GM21390 (cell line): ENCODE data around the gene MMP25.

Source experiments
- ATAC-seq: cut with Tn5 transposase; IDR thresholded peaks from one replicate; pipeline ENCODE4 v1.9.1; 2021; ENCODE audit not compliant: unreplicated experiment

Gene MMP25, protein sequence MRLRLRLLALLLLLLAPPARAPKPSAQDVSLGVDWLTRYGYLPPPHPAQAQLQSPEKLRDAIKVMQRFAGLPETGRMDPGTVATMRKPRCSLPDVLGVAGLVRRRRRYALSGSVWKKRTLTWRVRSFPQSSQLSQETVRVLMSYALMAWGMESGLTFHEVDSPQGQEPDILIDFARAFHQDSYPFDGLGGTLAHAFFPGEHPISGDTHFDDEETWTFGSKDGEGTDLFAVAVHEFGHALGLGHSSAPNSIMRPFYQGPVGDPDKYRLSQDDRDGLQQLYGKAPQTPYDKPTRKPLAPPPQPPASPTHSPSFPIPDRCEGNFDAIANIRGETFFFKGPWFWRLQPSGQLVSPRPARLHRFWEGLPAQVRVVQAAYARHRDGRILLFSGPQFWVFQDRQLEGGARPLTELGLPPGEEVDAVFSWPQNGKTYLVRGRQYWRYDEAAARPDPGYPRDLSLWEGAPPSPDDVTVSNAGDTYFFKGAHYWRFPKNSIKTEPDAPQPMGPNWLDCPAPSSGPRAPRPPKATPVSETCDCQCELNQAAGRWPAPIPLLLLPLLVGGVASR

DNA sequence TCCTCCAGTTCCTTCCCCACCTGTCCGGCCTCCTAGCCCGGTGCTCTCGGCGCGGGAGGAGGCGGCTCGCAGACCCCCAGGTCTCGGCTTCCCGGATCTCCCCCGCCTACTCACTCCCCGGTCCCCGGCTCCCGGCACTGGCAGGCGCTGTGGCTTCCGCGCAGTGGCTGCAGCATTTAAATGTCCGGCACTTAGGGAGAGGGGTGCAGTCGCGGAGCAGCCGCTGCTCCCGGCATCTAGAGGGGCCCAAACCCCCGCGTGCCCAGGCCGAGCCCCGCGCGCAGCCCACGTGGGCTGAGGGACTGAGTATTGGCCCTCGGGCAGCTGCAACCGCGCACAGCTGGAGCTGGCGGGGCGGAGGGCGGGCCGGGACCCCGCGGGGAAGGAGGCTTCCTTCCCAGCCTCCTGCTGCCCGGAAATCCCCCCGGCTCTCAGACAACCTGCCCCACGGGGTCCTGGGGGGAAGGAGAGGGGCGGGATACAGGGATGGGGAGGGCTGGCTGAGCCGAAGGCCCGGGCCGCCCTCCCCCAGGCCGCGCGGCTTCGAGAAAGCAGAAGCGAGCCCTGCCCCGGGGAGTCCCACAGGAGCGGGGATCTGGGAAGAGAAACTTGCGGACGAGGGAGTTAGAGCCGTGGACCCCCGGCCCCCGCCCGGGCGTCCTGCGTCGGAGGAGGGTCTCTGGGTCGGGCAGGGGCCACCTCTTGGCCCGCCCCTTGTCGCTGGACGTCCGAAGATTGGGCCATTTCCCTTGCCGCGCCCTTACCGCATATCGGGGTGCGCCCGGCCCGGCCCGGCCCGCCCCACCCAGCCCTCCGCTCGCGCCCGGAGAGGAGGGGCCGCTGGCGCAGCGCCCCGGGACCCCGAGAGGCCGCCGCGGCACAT, at the start of gene MMP25:
Gene MMP25, plus strand, starts transcription at position 804 of the 883 bp plus-strand sequence. CDS start 357 bp downstream, outside the sequence.
- ATAC-seq, result no peak

DNA sequence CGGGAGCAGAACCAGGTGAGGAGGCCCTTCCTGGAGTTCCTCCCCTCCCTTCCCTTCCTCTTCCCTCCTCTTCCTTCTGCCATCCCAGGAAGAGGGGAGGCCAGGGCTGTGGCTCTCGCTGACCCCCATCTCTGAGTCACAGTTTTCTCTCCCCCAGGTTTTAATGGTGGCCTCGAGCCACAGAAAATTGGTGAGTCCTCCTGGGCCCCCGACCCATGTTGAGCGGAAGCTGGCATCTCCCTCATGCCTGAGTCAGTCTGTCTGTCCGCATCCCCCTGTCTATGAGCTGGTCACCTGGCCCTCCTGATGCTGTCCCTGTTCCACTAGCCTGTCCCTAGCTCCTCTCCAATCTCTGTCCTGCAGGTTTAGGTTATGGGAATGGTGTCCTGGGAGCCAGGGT, 46.4 kb upstream of the MMP25 start:
- ATAC-seq, result no peak

DNA sequence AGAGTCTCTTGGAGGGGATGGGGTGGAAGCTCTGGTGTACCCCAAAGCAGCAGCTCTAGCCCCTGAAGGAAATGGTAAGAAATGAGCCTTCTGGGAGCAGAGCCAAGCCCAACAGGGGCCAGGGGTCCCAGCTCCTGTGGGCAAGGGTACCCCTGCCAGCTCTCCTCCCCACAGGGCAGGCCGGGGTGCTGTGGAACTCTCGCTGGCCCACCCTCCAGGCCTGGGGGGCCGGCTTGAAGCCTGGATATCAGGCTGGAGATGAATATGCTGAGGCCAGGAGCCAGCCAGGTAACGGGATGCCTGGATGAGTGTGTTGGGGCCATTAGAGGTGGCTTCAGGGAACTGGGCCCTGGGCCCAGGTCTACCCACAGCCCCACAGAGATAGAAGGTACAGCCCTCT, 45.8 kb upstream of the MMP25 start:
- no peak for ATAC-seq

DNA sequence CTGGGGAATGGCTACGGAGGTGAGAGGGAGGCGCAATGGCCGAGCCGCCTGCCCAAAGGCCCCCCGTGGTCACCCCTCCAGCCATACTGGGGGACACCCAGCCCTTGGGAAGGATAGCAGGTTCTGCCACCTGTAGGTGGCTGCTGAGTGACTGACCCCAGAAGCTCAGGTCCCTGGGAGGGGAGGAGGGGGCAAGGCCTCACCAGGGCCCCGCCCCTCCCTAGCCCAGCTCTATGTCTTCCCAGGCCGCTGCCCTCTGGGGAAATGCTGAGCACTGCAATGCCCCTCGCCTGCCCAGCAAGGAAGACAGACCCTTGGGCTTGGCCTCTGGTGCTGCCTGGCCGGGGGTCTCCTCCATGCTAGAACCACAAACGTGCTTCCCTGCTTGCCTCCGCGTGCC, 45.0 kb upstream of the MMP25 start:
- no peak for ATAC-seq

DNA sequence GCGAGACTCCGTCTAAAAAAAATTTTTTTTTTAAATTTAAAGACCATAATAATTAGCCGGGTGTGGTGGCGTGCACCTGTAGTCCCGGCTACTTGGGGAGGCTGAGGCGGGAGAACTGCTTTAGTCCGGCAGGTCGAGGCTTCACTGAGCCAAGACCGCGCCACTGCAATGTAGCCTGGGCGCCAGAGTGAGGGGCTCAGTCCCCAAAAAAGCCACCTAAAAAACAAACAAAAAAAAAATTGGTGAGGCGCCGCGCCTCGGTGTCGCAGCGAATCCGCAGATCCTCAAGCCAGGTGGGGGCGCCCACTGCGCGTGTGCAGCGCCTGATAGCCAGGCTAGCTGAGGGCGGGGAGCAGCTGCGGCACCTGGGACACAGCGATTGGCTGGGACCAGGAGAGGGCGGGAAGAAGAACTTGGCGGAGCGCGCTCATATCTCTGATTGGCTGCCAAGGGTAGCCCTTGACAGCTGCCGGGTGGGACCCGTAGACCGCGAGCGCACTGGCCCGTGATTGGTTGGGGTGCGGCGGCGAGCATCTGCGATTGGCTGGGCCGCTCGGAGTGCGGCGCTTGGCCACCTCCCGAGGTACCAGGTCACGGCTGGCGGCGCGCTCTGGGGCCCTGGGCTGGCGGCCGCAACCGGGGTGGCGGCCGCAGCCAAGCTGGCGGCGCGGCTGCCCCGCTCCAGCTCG, 42.6 kb upstream of the MMP25 start:
- ATAC-seq, result peak; percentile 87

DNA sequence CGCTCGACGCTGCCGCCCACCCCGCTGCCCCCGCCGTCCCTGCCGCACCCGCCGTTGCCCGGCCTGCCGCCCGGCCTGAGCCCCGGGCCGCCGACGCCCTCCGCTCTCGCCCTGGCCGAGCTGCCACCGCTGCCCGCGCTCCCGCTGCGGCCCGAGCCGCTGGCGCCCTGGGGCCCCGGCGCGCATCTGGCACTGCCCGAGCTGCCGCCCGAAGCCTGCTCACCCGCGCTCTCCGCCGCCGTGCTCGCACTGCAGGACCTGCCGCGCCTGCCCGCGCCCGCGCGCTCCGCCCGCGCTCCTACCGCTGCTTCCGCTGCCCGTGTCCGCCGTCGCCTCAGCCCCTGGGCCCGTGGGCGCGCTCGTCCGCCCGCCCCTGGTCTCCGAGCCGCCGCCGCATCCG, 42.0 kb upstream of the MMP25 start:
- ATAC-seq, result no peak

DNA sequence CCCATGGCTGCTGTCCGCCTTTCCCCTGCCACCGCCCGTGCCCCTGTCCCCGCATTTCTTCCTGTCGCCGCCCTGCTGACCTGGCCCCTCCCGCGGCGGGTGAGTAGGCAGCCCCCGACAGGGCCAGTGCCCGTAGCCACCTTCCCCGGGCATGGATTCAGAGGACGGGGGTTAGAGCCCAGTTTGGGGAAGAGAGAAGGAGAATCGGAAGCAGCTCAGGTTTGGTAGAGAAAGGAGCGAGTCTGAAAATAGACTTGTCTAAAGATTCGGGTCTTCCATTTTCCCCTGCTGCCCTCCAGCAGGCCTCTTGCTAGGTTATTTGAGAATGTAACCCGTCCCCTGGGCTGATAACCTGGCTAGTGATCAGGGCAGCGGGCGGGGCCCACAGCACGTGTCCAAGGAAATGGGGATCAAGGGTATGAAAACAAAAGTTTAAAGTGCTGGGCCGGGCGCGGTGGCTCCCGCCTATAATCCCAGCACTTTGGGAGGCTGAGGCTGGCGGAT, 41.5 kb upstream of the MMP25 start:
- ATAC-seq, result no peak

DNA sequence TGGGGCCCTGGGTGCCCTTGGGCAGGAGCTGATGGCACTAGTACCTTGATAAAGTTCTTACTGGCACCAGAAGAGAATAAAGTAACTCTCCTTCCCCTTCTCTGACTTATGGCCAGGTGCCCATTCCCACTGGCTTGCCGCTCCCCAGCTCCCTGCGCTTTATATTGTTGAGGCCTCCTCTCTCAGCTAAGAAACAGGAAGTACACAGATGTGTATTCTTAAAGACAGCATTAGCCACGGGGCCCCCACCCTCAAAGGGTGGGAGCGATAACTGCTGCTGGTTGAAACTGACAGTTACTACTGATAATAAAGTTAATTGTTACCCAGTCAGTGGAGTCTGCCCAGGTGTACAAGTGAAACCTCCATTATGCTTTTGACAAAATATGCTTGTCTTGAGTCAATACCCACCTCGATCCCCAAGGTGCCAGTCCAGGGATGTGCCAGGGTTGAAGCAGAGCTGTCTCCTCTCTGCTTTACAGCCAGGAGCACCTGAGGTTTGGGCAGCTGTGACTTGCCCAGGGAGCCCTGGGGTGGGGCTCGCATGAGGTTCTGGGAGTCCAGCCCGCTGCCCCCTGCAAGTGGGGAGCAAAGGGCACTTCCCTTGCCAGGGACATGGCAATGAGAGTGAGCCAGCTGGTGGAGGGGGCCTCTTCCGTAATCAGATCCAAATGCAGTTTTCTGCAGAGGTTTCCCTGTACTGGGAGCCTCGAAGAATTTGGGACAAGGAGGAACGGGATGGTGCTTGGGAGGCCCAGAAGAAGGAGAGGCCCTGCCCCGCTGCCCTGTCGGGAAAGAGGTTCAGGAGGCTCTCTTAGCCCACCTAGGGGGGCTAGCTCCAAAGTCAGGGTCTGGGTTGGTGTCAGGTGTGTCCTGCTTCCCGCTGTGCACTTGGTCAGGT, 39.1 kb upstream of the MMP25 start:
- no peak for ATAC-seq

DNA sequence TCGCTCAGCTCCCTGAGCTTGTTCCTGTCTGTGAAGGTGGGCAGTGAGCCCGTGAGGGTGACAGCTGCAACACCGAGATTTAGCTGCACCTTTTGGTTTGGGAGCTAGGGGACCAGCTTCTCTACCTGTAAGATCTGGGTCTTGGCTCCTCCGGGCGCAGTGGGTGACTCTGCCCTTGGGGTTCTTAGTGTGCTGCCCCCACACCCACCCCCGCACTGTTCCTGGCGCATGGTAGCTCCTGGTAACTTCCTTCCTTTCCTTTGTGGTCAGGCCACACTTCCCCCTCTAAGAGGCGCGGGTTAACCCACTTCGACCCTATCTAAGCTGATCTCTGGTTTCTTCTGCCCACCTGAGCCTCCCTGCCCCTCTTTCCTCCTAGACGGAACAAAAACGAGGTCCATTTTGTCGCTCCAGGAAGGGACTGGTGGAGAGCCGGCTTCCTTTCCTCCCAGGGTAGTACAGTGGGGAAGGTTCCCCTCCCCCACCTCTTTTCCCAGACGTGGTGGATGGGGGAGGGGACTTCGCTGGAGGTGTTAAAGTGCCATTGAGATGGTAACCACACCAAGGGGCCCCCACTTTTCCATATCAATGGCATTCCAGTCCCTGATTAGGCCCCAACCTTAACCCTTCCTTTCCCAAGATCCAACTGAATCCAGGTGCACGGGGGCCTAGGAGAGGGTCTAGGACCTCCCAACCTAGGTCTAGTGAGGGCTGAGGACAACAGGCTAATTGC, 38.2 kb upstream of the MMP25 start:
- ATAC-seq, result no peak

DNA sequence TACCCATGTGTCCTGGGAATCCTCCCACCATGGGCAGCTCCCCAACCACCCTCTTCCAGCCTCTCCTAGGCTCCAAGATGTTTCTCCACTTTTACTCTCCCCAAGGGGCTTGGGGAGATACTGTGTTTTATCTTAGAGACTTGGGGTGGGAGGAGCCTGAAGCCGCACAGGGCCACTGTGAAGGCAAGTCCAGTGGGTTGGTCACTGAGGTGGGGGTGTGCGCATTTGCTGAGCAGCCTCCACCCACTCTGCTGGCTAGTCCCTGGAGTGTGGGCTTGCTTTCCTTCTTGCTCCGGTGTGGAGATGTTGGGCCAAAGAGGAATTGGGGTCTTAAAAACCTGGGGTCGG, 37.7 kb upstream of the MMP25 start:
- no peak for ATAC-seq

DNA sequence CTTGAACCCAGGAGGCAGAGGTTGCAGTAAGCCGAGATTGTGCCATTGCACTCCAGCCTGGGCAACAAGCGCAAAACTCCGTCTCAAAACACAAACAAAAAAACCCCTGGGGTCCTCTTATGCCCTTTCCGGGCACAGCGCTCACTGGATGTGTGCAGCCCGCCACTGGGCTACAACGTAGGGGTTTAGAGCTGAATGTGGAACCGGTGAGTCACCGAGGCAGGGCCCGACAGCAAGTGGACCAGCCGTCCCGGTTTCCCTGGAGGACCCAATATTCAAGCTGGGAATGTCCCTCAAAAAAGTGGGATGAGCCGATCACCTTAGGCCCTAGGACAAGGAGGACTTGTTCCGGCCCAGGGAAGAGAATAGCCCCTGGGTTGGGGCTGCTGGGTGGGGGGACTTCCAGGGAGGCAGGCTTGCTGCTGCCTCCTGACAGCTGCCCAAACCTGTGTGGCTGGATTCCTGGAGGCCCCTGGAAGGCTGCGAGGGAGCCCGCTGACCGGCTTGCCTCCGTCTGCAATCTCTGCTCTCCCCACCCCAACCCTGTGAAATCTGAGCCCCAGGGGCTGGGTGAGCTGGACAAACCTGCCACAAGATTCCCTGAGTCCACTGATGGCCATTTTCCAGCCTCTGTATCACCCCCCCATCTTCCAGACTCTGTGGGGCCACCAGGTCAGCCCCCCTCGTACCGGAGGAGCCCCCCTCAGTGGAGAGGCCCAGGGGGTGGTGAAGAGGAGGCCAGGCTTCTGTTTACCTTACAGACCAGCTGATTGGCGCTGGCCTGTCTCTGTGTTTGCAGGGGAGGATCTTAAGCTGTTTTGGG, 36.6 kb upstream of the MMP25 start:
- ATAC-seq, result no peak

DNA sequence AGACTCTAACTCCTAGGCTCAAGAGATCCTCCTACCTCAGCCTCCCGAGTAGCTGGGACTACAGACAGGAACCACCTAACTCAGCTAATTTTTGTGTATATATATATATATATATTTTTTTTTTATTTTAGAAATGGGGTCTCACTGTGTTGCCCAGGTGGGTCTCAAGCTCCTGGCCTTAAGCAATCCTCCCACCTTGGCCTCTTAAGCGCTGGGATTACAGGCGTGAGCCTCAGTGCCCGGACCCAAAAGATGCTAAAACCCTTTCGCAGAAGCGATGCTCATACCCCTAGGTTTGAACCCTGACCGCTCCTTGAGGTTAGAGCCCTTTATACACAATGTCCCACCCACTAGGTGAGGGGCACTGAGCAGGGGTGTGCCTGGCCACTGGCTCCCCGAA, 35.9 kb upstream of the MMP25 start:
- no peak for ATAC-seq

DNA sequence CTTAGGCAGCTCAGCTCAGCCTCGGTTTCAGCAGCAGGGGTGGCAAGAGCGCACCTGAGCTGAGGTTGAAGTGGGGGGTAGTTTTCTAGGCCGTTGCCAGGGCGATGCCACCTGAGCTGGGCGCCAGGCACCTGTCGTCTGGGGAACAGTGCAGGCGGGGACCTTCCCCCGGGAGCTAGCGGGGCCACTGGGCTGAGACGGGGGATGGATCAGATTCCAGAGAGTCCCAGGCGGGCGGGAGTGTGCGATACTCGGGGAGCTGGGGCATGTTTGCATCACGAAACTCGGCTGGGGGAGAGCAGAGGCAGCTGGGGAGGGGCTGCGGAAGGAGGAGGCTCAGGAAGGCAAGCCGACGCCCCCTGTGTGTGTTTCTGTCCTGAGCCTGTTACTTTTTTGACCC, 34.1 kb upstream of the MMP25 start:
- no peak for ATAC-seq

DNA sequence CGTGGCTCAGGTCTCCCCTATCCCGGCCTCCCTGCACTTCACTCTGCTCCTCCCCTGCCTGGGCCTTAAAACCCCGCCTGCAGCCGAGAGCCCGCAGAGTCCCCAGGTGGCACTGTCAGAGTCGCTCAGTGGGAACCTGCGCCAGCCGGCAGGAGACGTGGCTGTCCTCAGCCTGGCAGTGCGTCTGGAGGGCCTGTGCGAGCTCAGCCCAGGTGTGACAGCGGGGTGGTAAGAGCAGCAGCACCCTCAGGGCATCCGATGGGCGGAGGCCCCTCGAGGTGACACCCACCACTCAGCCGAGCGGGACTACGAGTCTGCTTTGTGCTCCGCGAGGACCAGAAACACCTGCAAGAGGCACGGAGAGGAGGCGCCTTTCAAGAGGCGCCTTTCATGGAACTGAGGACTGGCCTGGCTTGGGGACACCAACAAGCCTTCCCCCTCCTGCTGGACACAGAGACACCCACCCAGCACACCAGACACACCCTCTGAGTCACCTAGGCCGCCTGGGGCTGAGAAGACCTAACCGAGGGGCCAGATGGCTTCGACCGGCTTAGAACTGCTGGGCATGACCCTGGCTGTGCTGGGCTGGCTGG, 33.4 kb upstream of the MMP25 start, which contains the start of gene CLDN9:
Gene CLDN9, plus strand, starts transcription at position 96 of the 593 bp plus-strand sequence. Its CDS starts 440 bp downstream, at position 536.
- ATAC-seq, result no peak

DNA sequence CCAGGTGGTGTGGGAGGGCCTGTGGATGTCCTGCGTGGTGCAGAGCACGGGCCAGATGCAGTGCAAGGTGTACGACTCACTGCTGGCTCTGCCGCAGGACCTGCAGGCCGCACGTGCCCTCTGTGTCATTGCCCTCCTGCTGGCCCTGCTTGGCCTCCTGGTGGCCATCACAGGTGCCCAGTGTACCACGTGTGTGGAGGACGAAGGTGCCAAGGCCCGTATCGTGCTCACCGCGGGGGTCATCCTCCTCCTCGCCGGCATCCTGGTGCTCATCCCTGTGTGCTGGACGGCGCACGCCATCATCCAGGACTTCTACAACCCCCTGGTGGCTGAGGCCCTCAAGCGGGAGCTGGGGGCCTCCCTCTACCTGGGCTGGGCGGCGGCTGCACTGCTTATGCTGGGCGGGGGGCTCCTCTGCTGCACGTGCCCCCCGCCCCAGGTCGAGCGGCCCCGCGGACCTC, 32.8 kb upstream of the MMP25 start:
- no peak for ATAC-seq

DNA sequence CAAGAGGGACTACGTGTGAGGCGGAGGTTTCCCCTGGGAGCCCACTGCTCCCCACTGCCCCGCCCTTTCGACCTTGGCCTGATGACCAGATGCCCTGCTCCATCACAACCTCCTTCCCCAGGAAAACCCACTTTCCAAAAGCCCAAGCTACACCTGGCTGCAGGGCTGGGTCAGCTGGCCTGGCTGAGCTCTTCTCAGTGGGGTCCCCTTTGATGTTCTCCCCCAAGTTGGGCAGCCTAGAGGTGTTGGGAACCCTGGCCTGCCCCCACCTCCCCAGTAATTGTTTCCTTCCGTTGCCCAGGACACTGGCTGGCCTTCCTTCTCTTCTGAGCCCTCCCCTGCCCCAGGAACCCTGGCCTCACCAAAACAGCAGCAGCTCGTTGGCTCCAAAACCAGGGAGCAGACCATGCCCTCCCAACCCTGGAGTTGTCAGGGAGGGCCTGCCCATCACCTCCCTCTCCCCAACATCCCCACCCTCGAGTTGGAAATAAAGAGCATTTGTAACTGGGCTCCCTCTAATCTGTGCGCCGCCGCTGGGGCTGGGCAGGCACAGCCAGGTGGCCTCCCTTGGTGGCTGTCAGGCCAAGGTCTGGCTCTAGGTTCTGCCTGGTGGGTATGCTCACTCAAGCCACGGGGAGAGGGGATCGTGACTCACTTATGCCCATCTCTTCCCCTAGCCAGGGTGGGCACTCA, 32.2 kb upstream of the MMP25 start:
- no peak for ATAC-seq

DNA sequence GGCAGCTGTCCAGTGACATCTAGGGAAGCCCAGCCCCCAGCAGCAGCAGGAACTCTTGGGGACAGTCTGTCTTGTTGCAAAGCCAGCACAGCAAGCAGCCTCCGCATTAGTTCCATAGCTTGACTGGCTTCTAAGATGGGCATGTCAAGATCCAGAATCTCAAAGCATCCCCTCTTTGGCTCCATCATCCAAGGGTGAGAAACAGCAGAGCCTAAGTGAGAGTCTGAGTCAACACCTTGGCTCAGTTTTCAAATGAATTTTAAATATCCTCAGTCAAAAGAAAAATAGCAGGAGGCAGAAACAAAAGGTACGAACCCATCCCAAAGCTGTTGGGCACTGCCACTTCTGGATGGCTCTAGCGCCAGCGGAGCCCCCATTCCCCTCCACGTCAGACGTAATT, 31.4 kb upstream of the MMP25 start:
- ATAC-seq, result no peak
